ENCODE results near the gene IER3.
A peak's percentile ranks its signal among the peaks of the same experiment; 100 is the strongest.

The IER3 gene

DNA sequence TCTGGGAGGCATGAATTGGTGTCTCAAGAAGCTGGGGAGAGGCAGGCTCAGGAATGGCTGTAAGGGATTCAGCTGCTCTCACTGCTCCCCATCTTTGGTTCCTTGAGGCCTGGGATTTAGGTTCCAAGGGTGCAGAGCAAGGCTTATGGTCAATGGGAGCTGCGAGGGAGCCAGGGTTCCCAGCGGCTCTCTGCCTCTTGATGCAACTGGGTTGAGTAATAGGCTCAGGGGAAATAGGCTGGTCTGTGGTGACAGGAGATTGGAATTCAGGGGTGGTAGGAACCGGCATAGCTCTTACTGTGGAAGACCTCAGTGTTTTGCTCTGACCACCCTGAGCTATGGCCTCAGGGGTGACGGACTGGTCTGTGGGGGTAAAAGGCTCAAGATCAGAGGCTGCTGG, 40.5 kb downstream of the IER3 start:
- Histone ChIP-seq H4K91ac (ENCODE audit: low read length) (no peak overlapping the region), H3K4me3 (ENCODE audit: insufficient read depth in 1 of 2, low read depth in 1 of 2, low read length in 2 of 2) (no peak overlapping the region), H2AK5ac (ENCODE audit: low read length, severe bottlenecking) (no peak overlapping the region), H3K27ac (ENCODE audit: low read length, poor library complexity, severe bottlenecking) (no peak overlapping the region), H3K9me3 (ENCODE audit: control insufficient read depth, low read length) (no peaks in the 10 kb centered on the region), H2BK5ac (ENCODE audit: low read depth, low read length, poor library complexity, severe bottlenecking) (no peak overlapping the region), H3K4ac (ENCODE audit: low read depth in 1 of 2, low read length in 2 of 2) (no peak overlapping the region), H3K79me1 (replicated peaks; ENCODE audit: low read length, poor library complexity, severe bottlenecking) (peaks cover 1% of the 10 kb centered on the region), H3K14ac (ENCODE audit: low read length in 2 of 2) (no peak overlapping the region), H2AFZ (ENCODE audit: low read depth, low read length) (no peak overlapping the region), H3K4me1 (ENCODE audit: control insufficient read depth, insufficient read depth, low read depth, low read length) (peaks cover 8% of the 10 kb centered on the region), H3K9ac (ENCODE audit: low read length) (no peak overlapping the region), H4K8ac (ENCODE audit: low read length) (no peak overlapping the region), H3K27me3 (ENCODE audit: control insufficient read depth in 1 of 2, insufficient read depth in 1 of 2, low read length in 2 of 2) (no peaks in the 10 kb centered on the region), H2BK12ac (ENCODE audit: low read length in 2 of 2) (no peak overlapping the region), H3K36me3 (ENCODE audit: control insufficient read depth in 1 of 2, insufficient read depth in 2 of 2, low read depth in 1 of 2, low read length in 2 of 2) (peaks cover 36 to 64% of the 10 kb centered on the region in 2 experiments), H3K18ac (ENCODE audit: low read depth in 1 of 2, low read length in 2 of 2) (no peak overlapping the region), H3K4me2 (ENCODE audit: low read length, poor library complexity, severe bottlenecking) (no peak overlapping the region), H3K23ac (ENCODE audit: low read length in 2 of 2) (no peak overlapping the region), H2BK15ac (ENCODE audit: low read depth, poor library complexity, severe bottlenecking) (no peak overlapping the region), H2BK120ac (ENCODE audit: low read depth, low read length) (no peak overlapping the region)
- 95% methylated on average over 4 of the region's 4 CpGs for WGBS
- DNase-seq: no peak

DNA sequence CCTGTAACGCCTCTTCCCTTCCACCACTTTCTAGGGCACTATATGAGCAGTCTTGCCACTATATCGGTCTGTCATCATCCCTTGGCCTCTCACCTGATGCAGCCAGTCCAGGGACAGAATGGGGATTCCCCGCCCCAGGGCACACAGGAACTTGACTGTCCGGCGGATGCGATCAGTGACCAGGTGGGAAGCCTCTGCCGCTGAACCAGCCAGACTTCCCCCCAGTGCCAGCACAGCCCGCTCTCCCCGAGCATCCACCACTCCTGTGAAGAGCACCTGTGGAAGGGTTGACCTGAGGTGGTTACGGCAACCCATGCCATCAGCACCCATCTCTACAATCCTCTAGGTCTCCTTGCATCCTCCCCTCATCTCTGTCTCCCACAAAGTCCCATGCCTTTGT, 41.3 kb downstream of the IER3 start:
- peaks cover 8% of the 10 kb centered on the region for H3K4me1 ChIP-seq (ENCODE audit: control insufficient read depth, insufficient read depth, low read depth, low read length)

DNA sequence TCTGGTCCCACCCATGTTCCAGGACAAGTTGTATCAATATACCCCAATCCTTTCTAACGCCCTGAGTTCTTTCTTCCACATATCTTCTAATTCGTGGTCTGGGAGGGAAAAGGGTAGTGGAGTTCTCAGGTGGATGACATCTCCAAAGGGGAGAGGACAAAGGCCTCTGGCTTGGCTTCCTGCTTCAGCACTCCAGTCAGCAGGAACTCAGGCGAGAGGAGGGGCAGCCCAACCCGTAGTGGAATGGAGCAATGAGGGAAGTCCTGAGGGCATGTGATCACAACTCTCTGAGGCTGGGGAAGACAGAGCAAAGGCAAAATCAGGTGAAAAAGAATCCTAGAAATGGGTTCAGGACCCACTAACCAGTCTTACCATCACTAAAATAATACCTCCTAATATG, 44.0 kb downstream of the IER3 start:
- no peak overlapping the region for H3K14ac ChIP-seq (ENCODE audit: low read length in 2 of 2)
- H3K18ac ChIP-seq (ENCODE audit: low read depth in 1 of 2, low read length in 2 of 2): no peak overlapping the region
- H4K8ac ChIP-seq (ENCODE audit: low read length): no peak overlapping the region
- no peak overlapping the region for H3K9ac ChIP-seq (ENCODE audit: low read length)
- H3K27ac ChIP-seq (ENCODE audit: low read length, poor library complexity, severe bottlenecking): no peak overlapping the region
- peaks cover 3% of the 10 kb centered on the region for H3K4me1 ChIP-seq (ENCODE audit: control insufficient read depth, insufficient read depth, low read depth, low read length)
- no peaks in the 10 kb centered on the region for H3K9me3 ChIP-seq (ENCODE audit: control insufficient read depth, low read length)
- H3K36me3 ChIP-seq (ENCODE audit: control insufficient read depth in 1 of 2, insufficient read depth in 2 of 2, low read depth in 1 of 2, low read length in 2 of 2): peaks cover 33 to 40% of the 10 kb centered on the region in 2 experiments
- no peak overlapping the region for H3K4me3 ChIP-seq (ENCODE audit: insufficient read depth in 1 of 2, low read depth in 1 of 2, low read length in 2 of 2)
- H3K79me1 ChIP-seq (replicated peaks; ENCODE audit: low read length, poor library complexity, severe bottlenecking): no peaks in the 10 kb centered on the region
- H2BK15ac ChIP-seq (ENCODE audit: low read depth, poor library complexity, severe bottlenecking): no peak overlapping the region
- H3K4ac ChIP-seq (ENCODE audit: low read depth in 1 of 2, low read length in 2 of 2): no peak overlapping the region
- no peak overlapping the region for H2BK120ac ChIP-seq (ENCODE audit: low read depth, low read length)
- DNase-seq: no peak
- H2BK12ac ChIP-seq (ENCODE audit: low read length in 2 of 2): no peak overlapping the region
- 83% methylated on average over 3 of the region's 4 CpGs for WGBS
- H3K23ac ChIP-seq (ENCODE audit: low read length in 2 of 2): no peak overlapping the region
- H2BK5ac ChIP-seq (ENCODE audit: low read depth, low read length, poor library complexity, severe bottlenecking): no peak overlapping the region
- H3K27me3 ChIP-seq (ENCODE audit: control insufficient read depth in 1 of 2, insufficient read depth in 1 of 2, low read length in 2 of 2): no peaks in the 10 kb centered on the region
- no peak overlapping the region for H3K4me2 ChIP-seq (ENCODE audit: low read length, poor library complexity, severe bottlenecking)
- no peak overlapping the region for H2AFZ ChIP-seq (ENCODE audit: low read depth, low read length)
- H2AK5ac ChIP-seq (ENCODE audit: low read length, severe bottlenecking): peak overlapping the region; percentile 76
- no peak overlapping the region for H4K91ac ChIP-seq (ENCODE audit: low read length)

More for the DNA sequence above, 41.3 kb downstream of the IER3 start:
- Histone ChIP-seq H3K27me3 (ENCODE audit: control insufficient read depth in 1 of 2, insufficient read depth in 1 of 2, low read length in 2 of 2) (no peaks in the 10 kb centered on the region), H3K9ac (ENCODE audit: low read length) (no peak overlapping the region), H4K8ac (ENCODE audit: low read length) (no peak overlapping the region), H3K9me3 (ENCODE audit: control insufficient read depth, low read length) (no peaks in the 10 kb centered on the region), H3K23ac (ENCODE audit: low read length in 2 of 2) (no peak overlapping the region), H2BK15ac (ENCODE audit: low read depth, poor library complexity, severe bottlenecking) (no peak overlapping the region), H3K4me3 (ENCODE audit: insufficient read depth in 1 of 2, low read depth in 1 of 2, low read length in 2 of 2) (no peak overlapping the region), H2BK12ac (ENCODE audit: low read length in 2 of 2) (no peak overlapping the region), H2BK5ac (ENCODE audit: low read depth, low read length, poor library complexity, severe bottlenecking) (no peak overlapping the region), H3K4me2 (ENCODE audit: low read length, poor library complexity, severe bottlenecking) (no peak overlapping the region), H3K79me1 (replicated peaks; ENCODE audit: low read length, poor library complexity, severe bottlenecking) (no peaks in the 10 kb centered on the region), H4K91ac (ENCODE audit: low read length) (no peak overlapping the region), H3K36me3 (ENCODE audit: control insufficient read depth in 1 of 2, insufficient read depth in 2 of 2, low read depth in 1 of 2, low read length in 2 of 2) (peaks cover 39 to 59% of the 10 kb centered on the region in 2 experiments), H2AK5ac (ENCODE audit: low read length, severe bottlenecking) (no peak overlapping the region), H3K4ac (ENCODE audit: low read depth in 1 of 2, low read length in 2 of 2) (no peak overlapping the region), H3K27ac (ENCODE audit: low read length, poor library complexity, severe bottlenecking) (no peak overlapping the region), H2BK120ac (ENCODE audit: low read depth, low read length) (no peak overlapping the region), H3K18ac (ENCODE audit: low read depth in 1 of 2, low read length in 2 of 2) (no peak overlapping the region), H3K14ac (ENCODE audit: low read length in 2 of 2) (no peak overlapping the region), H2AFZ (ENCODE audit: low read depth, low read length) (no peak overlapping the region)
- DNase-seq: no peak
- 98% methylated on average over 9 of the region's 10 CpGs for WGBS

DNA sequence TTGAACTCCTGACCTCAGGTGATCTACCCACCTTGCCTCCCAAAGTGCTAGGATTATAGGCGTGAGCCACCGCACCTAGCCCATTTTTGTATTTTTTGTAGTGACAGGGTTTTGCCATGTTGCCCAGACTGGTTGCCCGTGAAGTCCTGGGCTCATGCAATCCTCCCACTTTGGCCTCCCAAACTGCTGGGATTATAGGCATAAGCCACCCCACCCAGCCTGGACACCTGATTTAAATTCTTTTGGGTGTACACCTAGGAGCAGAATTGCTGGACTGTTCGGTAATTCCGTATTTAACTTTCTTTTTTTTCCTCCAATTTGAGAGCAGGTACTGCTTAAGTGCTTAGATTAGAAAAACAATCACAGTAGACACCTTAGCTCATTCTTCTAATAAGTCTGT, 47.9 kb downstream of the IER3 start:
- Histone ChIP-seq H2BK15ac (ENCODE audit: low read depth, poor library complexity, severe bottlenecking) (no peak overlapping the region), H3K4me3 (ENCODE audit: insufficient read depth in 1 of 2, low read depth in 1 of 2, low read length in 2 of 2) (no peak overlapping the region), H2AK5ac (ENCODE audit: low read length, severe bottlenecking) (peak overlapping the region; percentile 98), H3K36me3 (ENCODE audit: control insufficient read depth in 1 of 2, insufficient read depth in 2 of 2, low read depth in 1 of 2, low read length in 2 of 2) (peaks cover 6 to 10% of the 10 kb centered on the region in 2 experiments), H3K4me2 (ENCODE audit: low read length, poor library complexity, severe bottlenecking) (no peak overlapping the region), H3K79me1 (replicated peaks; ENCODE audit: low read length, poor library complexity, severe bottlenecking) (no peaks in the 10 kb centered on the region), H4K8ac (ENCODE audit: low read length) (no peak overlapping the region), H2BK12ac (ENCODE audit: low read length in 2 of 2) (no peak overlapping the region), H2BK120ac (ENCODE audit: low read depth, low read length) (no peak overlapping the region), H4K91ac (ENCODE audit: low read length) (no peak overlapping the region), H3K9ac (ENCODE audit: low read length) (no peak overlapping the region), H2AFZ (ENCODE audit: low read depth, low read length) (no peak overlapping the region), H3K4me1 (ENCODE audit: control insufficient read depth, insufficient read depth, low read depth, low read length) (peaks cover 6% of the 10 kb centered on the region), H3K27ac (ENCODE audit: low read length, poor library complexity, severe bottlenecking) (no peak overlapping the region), H3K4ac (ENCODE audit: low read depth in 1 of 2, low read length in 2 of 2) (no peak overlapping the region), H3K18ac (ENCODE audit: low read depth in 1 of 2, low read length in 2 of 2) (no peak overlapping the region), H3K23ac (ENCODE audit: low read length in 2 of 2) (no peak overlapping the region), H3K9me3 (ENCODE audit: control insufficient read depth, low read length) (no peaks in the 10 kb centered on the region), H2BK5ac (ENCODE audit: low read depth, low read length, poor library complexity, severe bottlenecking) (no peak overlapping the region), H3K27me3 (ENCODE audit: control insufficient read depth in 1 of 2, insufficient read depth in 1 of 2, low read length in 2 of 2) (no peaks in the 10 kb centered on the region), H3K14ac (ENCODE audit: low read length in 2 of 2) (no peak overlapping the region)
- DNase-seq: no peak
- 100% methylated on average over 4 of the region's 5 CpGs for WGBS

Measured in mesenchymal stem cell (in vitro differentiated cells and primary cell).